Endothelial cell of umbilical vein (primary cell): ENCODE measurements around the gene COLQ.

Experiments
- CTCF ChIP-seq, 2 donors: IDR thresholded peaks; 1 replicate in 1 of 2; 2 replicates in 1 of 2; pipeline ENCODE4 v1.5.1; 2011; ENCODE audit warnings: low read length in 2 of 2, mild to moderate bottlenecking in 2 of 2, moderate library complexity in 2 of 2, control low read depth in 1 of 2, inconsistent platforms in 1 of 2, low read depth in 1 of 2; ENCODE audit not compliant: insufficient read depth in 1 of 2; ENCODE audit errors: extremely low read depth in 1 of 2
- EZH2 ChIP-seq: IDR thresholded peaks from 2 replicates; pipeline ENCODE4 v1.6.1; 2012; ENCODE audit warnings: borderline replicate concordance, low read depth, mild to moderate bottlenecking, moderate library complexity, low read length, inconsistent platforms; ENCODE audit not compliant: severe bottlenecking
- FOS ChIP-seq: IDR thresholded peaks from 2 replicates; pipeline ENCODE4 v1.6.1; 2011; ENCODE audit warnings: mild to moderate bottlenecking, low read length, moderate library complexity, borderline replicate concordance; ENCODE audit not compliant: insufficient read depth
- JUN ChIP-seq: IDR thresholded peaks from 2 replicates; pipeline ENCODE4 v1.6.1; 2011; ENCODE audit warnings: borderline replicate concordance, low read depth; ENCODE audit not compliant: insufficient read length, insufficient read depth
- MAX ChIP-seq: IDR thresholded peaks from 2 replicates; pipeline ENCODE4 v1.6.1; 2011; ENCODE audit not compliant: insufficient read depth, insufficient read length
- MYC ChIP-seq: IDR thresholded peaks from one replicate; pipeline ENCODE4 v1.6.1; 2011; ENCODE audit warnings: mild to moderate bottlenecking, low read depth, low read length
- POLR2A ChIP-seq: IDR thresholded peaks from 2 replicates; pipeline ENCODE4 v1.6.1; 2012; ENCODE audit warnings: low read depth, mild to moderate bottlenecking, control low read depth, low read length
- POLR2AphosphoS5 ChIP-seq: IDR thresholded peaks from 2 replicates; pipeline ENCODE4 v1.6.1; 2012; ENCODE audit warnings: low read depth, mild to moderate bottlenecking, control low read depth, low read length, moderate library complexity; ENCODE audit not compliant: insufficient read depth

- TF ChIP-seq CTCF (IDR thresholded peaks at IDR 0.05; ENCODE audit: extremely low read depth in 1 of 2, insufficient read depth in 1 of 2, low read depth in 1 of 2, low read length in 2 of 2) (no peak), JUN (no peak), POLR2A (no peak), MAX (no peak), POLR2AphosphoS5 (no peak), MYC (no peak), FOS (no peak), EZH2 (no peak)
These were observed 50.7 kb downstream of the COLQ start for GRCh38 chr3:15470849-15471248.
